ENCODE data around the gene RAB44.
"Not testable (repeated sequence)": the region's sequence is repeated elsewhere in the genome, so short reads cannot be mapped to it uniquely, and the experiment has no call there.

Gene RAB44

DNA sequence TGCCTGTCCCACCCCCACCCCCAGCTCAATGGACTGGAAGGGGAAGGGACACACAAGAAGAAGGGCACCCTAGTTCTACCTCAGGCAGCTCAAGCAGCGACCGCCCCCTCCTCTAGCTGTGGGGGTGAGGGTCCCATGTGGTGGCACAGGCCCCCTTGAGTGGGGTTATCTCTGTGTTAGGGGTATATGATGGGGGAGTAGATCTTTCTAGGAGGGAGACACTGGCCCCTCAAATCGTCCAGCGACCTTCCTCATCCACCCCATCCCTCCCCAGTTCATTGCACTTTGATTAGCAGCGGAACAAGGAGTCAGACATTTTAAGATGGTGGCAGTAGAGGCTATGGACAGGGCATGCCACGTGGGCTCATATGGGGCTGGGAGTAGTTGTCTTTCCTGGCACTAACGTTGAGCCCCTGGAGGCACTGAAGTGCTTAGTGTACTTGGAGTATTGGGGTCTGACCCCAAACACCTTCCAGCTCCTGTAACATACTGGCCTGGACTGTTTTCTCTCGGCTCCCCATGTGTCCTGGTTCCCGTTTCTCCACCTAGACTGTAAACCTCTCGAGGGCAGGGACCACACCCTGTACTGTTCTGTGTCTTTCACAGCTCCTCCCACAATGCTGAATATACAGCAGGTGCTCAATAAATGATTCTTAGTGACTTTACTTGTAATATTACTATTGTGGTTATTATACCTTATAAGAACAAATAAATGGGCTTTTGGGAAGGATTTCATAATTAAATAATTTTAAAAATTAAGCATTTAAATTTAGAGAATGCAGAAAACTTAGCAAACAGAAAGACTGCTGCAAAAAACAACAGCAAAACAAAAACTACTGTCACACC is 10.7 kb upstream of the RAB44 start:
- no peak for DNase-seq (ENCODE audit: low spot score)

DNA sequence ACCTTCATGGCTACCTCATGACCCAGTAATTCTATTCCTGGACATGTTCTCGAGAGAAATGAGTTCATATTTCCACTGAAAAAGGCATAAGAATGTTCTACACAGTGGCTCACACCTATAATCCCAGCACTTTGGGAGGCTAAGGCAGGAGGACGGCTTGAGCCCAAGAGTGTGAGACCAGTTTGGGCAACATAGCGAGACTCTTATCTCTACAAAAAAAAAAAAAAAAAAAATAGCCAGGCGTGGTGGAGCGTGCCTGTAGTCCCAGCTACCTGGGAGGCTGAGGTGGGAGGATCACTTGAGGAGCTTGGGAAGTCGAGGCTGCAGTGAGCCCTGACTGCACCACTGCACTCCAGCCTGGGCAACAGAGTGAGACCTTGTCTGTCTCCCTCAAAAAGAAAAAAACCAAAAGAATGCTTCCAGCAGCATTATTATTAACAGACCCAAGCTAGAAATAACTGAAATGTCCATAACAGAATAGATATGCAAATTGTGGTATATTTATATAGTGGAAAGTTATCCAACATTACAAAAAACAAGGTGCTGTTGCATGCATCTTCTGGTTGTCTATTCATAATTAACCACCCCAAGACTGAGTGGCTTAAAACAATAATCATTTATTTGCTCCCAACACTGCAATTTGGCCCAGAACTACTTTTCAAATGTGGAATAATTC is 9.4 kb upstream of the RAB44 start:
- no peak for DNase-seq (ENCODE audit: low spot score)

GRCh38 chr6:36688739-36689075 is 8.9 kb upstream of the RAB44 start:
- DNase-seq (ENCODE audit: low spot score): no peak

DNA sequence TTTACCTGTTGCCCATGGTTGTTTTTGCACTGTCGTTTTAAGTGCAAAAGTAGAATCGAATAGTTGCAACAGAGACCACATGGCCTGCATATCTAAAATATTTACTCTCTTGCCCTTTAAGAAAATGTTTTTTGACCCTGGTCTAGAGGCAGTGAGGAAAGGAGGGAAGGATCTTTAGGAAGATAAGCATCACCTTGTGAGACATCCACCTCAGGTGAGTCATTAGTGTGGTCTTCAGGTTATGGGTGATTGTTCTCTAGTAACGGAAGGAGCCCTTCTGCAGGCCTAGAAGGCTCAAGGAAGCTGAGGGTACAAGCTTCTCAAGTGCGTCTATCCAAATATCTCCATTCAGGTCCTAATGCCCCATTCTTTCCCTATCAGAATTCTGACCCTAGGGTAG is 6.6 kb upstream of the RAB44 start:
- DNase-seq (ENCODE audit: low spot score): no peak

DNA sequence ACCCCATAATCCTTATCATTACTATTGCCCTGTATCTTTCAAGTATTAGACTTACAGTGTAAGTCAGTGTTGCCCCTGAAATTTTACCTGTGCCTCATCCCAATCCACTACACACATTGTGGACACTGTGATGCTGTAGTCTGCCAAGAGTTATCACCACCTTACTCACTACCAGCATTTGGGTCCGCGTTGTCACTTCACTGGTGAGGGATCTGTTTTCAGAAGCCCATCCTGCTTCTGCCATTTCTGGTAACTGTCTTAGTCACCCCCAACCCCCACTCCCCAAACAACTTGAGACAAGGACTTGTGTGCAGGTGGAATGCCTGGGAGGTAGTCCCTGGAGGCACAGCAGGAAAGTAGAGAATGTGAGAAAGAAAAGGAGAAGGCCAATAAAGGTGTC is 6.0 kb upstream of the RAB44 start:
- DNase-seq (ENCODE audit: low spot score): no peak

- no peak for DNase-seq (ENCODE audit: low spot score)
These were observed 5.4 kb upstream of the RAB44 start for GRCh38 chr6:36692220-36692619.

GRCh38 chr6:36692861-36693702 is 4.5 kb upstream of the RAB44 start:
- DNase-seq (ENCODE audit: low spot score): no peak

DNA sequence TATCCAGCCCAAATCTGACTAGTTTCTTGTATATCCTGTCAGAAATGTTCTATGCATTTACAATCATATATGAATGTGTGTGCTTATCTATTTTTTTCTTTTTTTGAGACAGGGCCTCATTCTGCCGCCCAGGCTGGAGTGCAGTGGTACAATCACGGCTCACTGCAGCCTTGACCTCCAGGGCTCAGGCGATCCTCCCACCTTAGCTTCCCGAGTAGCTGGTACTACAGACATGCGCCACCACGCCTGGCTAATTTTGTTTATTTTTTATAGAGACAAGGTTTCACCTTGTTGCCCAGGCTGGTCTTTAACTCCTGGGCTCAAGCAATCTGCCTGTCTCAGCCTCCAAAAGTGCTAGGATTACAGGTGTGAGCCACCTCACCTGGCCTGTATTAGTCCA is 3.0 kb upstream of the RAB44 start:
- DNase-seq (ENCODE audit: low spot score): no peak

GRCh38 chr6:36695414-36695813 is 2.2 kb upstream of the RAB44 start:
- no peak for DNase-seq (ENCODE audit: low spot score)

DNA sequence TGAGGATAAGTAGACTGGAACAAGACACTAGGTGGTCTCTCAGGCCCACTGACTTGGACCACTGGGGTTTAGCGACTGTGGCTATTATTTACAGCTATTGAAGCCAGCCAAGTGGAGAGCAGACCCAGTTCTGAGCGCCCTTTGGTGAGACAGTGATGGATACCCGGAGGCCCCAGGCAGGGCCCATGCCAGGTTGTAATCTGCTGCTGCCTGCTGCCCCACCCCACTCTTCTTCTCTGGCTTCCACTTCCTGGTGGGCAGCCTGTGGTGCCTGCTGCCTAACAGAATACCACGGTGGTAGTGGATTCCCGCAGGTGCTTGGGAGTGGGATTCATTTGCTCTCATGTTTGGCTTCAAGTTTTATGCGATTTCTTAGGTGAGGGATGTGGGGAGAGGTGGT is 570 bp downstream of the RAB44 start:
- no peak for DNase-seq (ENCODE audit: low spot score)

- DNase-seq (ENCODE audit: low spot score): no peak
These were observed 1.2 kb downstream of the RAB44 start for GRCh38 chr6:36698871-36699271.

DNA sequence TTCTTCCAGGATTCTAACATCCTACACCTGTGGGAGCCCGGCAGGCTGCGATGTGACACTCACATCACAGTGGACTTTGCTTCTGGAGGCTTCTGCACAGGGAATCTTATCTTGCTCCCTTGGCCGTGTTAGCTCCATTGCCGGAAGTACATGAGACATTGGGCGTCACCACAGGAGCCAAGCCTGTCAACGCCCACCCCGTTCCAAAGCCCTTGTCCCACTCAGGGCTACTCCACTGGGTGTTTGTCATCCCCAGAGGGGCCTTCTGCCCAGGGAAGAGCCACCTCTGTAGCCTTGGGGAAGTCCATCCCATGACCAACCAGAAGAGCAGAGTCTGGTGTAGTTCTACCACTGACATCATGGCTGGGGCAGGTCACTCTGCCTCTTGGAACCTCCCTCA is 1.7 kb downstream of the RAB44 start:
- no peak for DNase-seq (ENCODE audit: low spot score)

GRCh38 chr6:36700071-36700812 is 2.6 kb downstream of the RAB44 start:
- no peak for DNase-seq (ENCODE audit: low spot score)

DNA sequence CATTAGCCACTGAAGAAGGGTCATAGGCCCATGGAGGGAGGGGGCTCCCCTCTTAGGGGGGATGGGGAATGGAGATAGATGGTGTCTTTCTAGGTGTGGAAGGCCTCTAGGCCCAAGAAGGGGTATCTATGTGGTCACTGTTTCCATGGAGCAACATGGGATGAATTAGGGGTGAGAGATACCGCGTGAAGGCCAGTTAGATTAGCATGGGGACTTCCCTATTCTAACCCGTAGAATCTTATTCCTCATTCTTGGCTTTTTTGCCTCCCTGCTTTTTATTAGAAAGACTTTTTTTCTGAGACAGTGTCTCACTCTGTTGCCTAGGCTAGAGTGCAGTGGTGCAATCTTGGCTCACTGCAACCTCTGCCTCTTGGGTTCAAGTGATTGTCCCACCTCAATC is 3.2 kb downstream of the RAB44 start:
- DNase-seq (ENCODE audit: low spot score): no peak

- DNase-seq (ENCODE audit: low spot score): no peak
These were observed 3.9 kb downstream of the RAB44 start for GRCh38 chr6:36701401-36701991.

- DNase-seq (ENCODE audit: low spot score): no peak
These were observed 5.0 kb downstream of the RAB44 start for GRCh38 chr6:36702656-36703055.

DNA sequence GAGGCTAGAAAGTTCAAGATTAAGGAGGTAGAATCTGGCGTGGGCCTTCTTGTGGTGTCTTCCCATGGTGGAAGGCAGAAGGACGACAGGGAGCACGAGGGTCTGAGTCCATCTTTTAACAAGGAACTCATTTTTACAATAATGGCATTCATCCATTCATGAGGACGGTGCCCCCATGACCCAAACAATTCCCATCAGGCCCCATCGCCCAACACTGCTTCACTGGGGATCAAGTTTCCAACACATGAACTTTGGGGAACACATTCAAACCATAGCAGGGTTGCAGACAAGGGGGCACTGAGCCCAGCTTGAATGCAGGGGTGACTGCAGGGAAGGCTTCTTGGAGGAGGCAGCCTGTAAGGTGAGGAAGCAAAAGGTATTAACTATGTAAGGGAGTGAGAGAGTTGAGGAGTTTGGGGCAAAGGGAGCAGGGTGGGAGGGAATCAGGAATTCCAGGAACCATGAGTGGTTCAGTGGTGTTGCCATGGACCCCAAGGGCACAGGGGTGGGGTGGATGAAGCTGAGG is 5.5 kb downstream of the RAB44 start:
- DNase-seq (ENCODE audit: low spot score): no peak

DNA sequence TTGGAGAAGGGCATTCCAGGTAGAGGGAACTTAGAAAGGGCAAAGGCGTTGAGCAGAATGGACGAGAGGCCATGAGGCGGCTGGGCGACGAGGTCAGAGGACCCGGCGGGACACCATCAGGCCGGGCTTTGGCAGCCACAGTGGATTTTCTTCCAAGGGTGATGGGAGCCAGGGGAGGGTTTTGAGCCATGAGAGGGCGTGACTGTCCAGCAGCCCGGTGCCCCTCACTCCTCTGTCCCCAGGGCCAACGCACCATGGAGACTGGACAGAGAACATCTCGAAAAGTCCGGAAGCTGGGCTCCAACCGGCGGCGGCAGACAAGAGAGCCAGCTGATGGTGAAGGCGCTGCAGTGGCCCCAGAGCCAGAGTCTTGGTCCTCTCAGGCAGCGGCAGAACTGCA is 6.4 kb downstream of the RAB44 start:
- no peak for DNase-seq (ENCODE audit: low spot score)

DNA sequence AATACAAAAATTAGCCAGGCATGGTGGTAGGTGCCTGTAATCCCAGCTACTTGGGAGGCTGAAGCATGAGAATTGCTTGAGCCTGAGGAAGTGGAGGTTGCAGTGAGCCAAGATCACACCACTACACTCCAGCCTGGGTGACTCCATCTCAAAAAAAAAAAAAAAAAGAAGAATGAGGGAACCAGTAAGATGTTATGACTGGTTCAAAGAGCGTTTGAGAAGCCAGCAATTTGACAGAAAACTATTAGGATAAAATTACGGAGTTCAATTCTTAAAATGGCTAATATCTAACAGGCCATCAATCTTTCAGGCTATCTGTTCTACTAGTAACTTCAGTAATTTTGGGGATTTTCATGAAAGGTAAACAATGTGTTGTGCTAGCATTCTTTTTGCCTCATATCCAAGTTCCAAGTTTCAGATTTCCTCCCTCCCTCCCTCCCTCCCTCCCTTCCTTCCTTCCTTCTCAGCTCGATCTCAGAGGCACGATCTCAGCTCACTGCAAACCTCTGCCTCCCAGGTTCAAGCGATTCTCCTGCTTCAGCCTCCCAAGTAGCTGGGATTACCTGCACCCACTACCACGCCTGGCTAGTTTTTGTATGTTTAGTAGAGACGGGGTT is 7.4 kb downstream of the RAB44 start:
- not testable (repeated sequence) for DNase-seq (ENCODE audit: low spot score)

DNA sequence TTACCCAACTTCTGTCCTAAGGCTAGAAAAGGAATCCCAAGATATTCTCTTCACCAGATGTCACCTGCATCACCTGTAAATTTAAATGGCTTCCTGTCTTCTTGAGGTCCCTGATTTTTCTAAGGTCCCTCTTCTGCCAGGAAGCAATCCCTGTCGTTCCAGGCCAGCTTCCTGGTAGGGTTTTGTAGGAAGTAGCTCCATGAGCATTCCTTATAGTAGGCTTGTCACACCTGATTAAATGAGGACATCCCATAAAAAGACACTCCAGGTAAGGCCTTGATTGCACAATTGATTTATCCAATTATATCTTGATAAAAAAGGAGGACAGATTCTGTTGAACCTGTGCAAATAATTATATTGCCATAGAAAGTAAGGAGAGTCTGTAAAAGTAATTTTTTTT is 8.7 kb downstream of the RAB44 start:
- no peak for DNase-seq (ENCODE audit: low spot score)

DNA sequence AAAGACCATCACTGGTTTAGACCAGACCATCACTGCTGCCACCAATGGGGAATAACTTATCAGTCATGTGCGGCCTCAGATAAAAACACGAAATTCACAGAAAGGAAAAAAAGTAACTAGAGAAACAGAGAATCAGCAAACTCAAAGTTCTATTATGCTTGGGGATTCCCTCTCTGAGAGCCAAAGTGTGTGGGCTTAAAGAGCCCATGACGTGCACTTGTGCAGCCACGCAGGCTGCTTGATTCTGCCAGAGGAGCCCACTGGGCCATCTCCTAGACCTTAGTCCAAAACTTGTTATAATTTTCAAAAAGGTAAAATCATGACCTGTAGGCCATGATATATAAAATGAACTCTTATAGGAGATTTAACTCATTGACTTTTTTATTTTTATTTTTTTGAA is 15.2 kb downstream of the RAB44 start:
- DNase-seq (ENCODE audit: low spot score): no peak

All from globus pallidus (tissue), 1 donor.